GM12891 (cell line): ENCODE data around the gene DGCR8.

Source experiments
- PAX5 ChIP-seq: IDR thresholded peaks from 2 replicates; pipeline ENCODE4 v1.6.1; 2011; ENCODE audit warnings: low read length, moderate library complexity, mild to moderate bottlenecking; ENCODE audit not compliant: insufficient read depth, severe bottlenecking
- POLR2A ChIP-seq: IDR thresholded peaks from 2 replicates; pipeline ENCODE4 v1.6.1; 2011; ENCODE audit warnings: low read depth, low read length, control low read depth
- POLR2AphosphoS5 ChIP-seq: IDR thresholded peaks from 2 replicates; pipeline ENCODE4 v1.6.1; 2011; ENCODE audit warnings: low read depth, low read length, control low read depth
- SPI1 ChIP-seq: IDR thresholded peaks from 2 replicates; pipeline ENCODE4 v1.6.1; 2011; ENCODE audit warnings: low read depth, low read length, control low read depth
- TAF1 ChIP-seq: IDR thresholded peaks from 2 replicates; pipeline ENCODE4 v1.6.1; 2011; ENCODE audit warnings: low read depth, low read length, control low read depth

DNA sequence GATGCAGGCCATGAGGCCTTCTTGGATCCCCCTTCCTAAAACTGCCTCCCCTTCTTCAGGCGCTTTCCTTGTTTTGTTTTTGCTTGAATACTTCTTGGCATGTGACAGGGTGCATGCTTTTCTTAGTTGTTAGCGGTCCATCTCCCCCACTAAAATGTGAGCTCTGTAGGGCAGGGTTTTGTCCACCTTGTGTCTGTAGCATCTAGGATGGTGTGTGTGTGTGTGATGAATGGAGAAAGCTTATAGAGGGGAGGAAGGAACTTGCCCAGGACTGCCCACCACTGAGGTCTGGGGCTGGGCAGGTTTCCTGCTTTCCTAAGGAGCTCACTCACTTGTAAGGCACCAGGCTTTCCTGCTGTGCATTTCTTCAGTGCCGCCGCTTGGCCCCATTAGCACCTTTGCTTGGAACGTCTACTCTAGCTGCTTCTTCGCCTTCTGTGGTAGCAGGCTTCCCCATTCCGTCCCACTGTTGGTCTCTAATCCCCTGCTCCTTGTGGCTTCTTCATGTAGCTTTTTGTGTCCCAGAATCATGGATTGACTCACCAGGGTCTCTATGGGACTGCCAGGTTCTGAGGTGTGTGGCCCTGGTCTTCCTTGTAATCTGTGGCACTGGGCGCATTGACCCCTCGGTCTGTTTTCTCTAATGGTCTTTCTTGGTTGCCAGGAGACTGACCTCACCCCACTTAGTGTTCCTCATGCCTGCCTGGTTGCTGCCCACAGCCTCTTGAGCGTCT is 3.3 kb downstream of the DGCR8 start:
- TF ChIP-seq POLR2AphosphoS5 (no peak), POLR2A (no peak), PAX5 (no peak), TAF1 (no peak), SPI1 (no peak)
